ENCODE data around the gene CFAP300. TPM values are rescaled to one million over a fixed set of nuclear protein-coding genes. Genes with fewer than 3 reads are reported as not detected.

Gene CFAP300
- total RNA-seq, 1 donor from 2014 or later, result 15.2 TPM

DNA sequence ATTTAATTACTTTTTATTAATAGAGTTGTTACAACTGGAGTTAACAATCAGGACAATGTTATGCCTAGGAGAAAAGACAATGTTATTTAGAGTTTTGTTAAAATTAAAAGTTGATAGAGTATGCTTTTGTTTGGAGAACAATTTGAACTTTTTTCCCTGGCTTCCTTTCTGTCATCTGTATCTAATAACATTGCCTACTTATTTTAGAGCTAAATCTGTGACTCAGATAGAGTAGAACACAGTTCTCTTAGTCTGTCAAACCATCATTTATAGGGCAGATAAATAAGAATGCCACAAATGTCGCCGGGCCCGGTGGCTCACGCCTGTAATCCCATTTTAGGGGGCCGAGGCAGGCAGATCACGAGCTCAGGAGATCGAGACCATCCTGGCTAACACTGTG, 34.1 kb downstream of the CFAP300 start:
- no peaks in the 10 kb centered on the region for H3K4me1 ChIP-seq
- TF ChIP-seq EZH2 (IDR thresholded peaks at IDR 0.05) (no peak), CTCF (IDR thresholded peaks at IDR 0.05) (no peak), EZH2phosphoT487 (IDR thresholded peaks at IDR 0.05) (no peak)
- H3K4me1 Mint-ChIP-seq, result no peaks in the 10 kb centered on the region

DNA sequence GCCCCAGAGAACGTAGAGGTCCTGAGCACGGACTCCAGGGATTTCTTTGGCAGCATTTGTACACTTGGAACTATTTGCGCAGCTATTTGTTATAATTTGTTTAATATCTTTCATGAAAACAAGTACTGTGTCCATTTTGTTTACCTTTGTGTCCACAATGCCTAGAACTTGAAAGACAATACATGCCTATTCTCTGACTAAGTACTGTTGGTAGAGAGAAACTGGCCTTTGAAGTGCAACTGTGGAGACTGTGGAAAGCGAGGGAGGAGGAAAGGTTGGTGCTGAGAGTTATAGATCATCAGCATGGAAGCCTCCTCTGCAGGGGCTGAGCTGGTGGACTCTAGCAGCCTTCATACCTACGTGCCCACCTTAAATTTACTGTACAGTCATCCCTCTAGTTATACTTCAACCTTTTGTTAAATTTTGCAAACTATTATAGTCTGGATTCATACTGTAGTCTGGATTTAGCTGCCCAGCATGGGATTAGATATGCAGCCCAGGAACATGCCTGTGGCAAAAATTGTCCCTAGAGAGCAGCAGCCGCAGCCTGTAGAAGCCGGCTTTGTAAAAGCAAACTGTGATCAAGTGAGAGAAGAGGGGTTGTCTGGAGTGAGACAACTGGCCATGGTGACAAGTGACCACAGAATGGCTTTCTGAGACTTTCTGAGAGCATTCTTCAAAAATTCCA, 38.8 kb downstream of the CFAP300 start:
- no peaks in the 10 kb centered on the region for H3K9me3 Mint-ChIP-seq
- Histone ChIP-seq H3K79me2 (ENCODE audit: low read depth) (no peaks in the 10 kb centered on the region), H2AFZ (replicated peaks) (no peak overlapping the region), H3K4me2 (no peak overlapping the region), H3K9ac (no peak overlapping the region), H3K27ac (no peak overlapping the region), H3K36me3 (no peaks in the 10 kb centered on the region), H3K4me3 (no peak overlapping the region), H3K27me3 (no peaks in the 10 kb centered on the region), H3F3A (ENCODE audit: low read depth) (no peaks in the 10 kb centered on the region), H3K9me3 (ENCODE audit: low read depth) (no peaks in the 10 kb centered on the region), H3K4me1 (no peaks in the 10 kb centered on the region), H4K20me1 (ENCODE audit: low read depth) (no peaks in the 10 kb centered on the region)
- TF ChIP-seq EZH2phosphoT487 (IDR thresholded peaks at IDR 0.05), result no peak
- no peak for TF ChIP-seq EZH2 (IDR thresholded peaks at IDR 0.05)
- no peak for TF ChIP-seq CTCF (IDR thresholded peaks at IDR 0.05)
- no peak overlapping the region for H3K4me3 Mint-ChIP-seq
- H3K27ac Mint-ChIP-seq, result no peak overlapping the region
- H3K27me3 Mint-ChIP-seq (ENCODE audit: insufficient read depth, low read depth), result peaks cover 2% of the 10 kb centered on the region
- DNase-seq (ENCODE audit: low spot score), result no peak
- H3K4me1 Mint-ChIP-seq, result no peaks in the 10 kb centered on the region
- H3K36me3 Mint-ChIP-seq, result no peaks in the 10 kb centered on the region

More for the DNA sequence above, 34.1 kb downstream of the CFAP300 start:
- peaks cover 2% of the 10 kb centered on the region for H3K27me3 Mint-ChIP-seq (ENCODE audit: insufficient read depth, low read depth)
- no peaks in the 10 kb centered on the region for H3K9me3 Mint-ChIP-seq
- H3K9me3 ChIP-seq (ENCODE audit: low read depth), result no peaks in the 10 kb centered on the region
- no peak overlapping the region for H3K27ac ChIP-seq
- no peak overlapping the region for H3K4me3 Mint-ChIP-seq
- no peak overlapping the region for H3K27ac Mint-ChIP-seq
- H3K4me2 ChIP-seq, result no peak overlapping the region
- no peaks in the 10 kb centered on the region for H3K27me3 ChIP-seq
- no peak overlapping the region for H3K9ac ChIP-seq
- H3K79me2 ChIP-seq (ENCODE audit: low read depth), result no peaks in the 10 kb centered on the region
- no peaks in the 10 kb centered on the region for H3K36me3 ChIP-seq
- H3K4me3 ChIP-seq, result no peak overlapping the region
- no peaks in the 10 kb centered on the region for H3F3A ChIP-seq (ENCODE audit: low read depth)
- H4K20me1 ChIP-seq (ENCODE audit: low read depth), result no peaks in the 10 kb centered on the region
- H2AFZ ChIP-seq (replicated peaks), result no peak overlapping the region
- DNase-seq (ENCODE audit: low spot score), result no peak
- H3K36me3 Mint-ChIP-seq, result no peaks in the 10 kb centered on the region

- Mint-ChIP-seq H3K4me1 (no peaks in the 10 kb centered on the region), H3K4me3 (no peak overlapping the region), H3K27me3 (ENCODE audit: insufficient read depth, low read depth) (no peaks in the 10 kb centered on the region), H3K27ac (no peak overlapping the region), H3K36me3 (no peaks in the 10 kb centered on the region), H3K9me3 (no peaks in the 10 kb centered on the region)
- no peak for TF ChIP-seq EZH2phosphoT487 (IDR thresholded peaks at IDR 0.05)
- TF ChIP-seq EZH2 (IDR thresholded peaks at IDR 0.05), result no peak
- TF ChIP-seq CTCF (IDR thresholded peaks at IDR 0.05), result no peak
- Histone ChIP-seq H3K27me3 (no peaks in the 10 kb centered on the region), H3K4me3 (no peak overlapping the region), H3K79me2 (ENCODE audit: low read depth) (no peaks in the 10 kb centered on the region), H3K9ac (no peak overlapping the region), H3F3A (ENCODE audit: low read depth) (no peaks in the 10 kb centered on the region), H4K20me1 (ENCODE audit: low read depth) (no peaks in the 10 kb centered on the region), H3K36me3 (no peaks in the 10 kb centered on the region), H3K9me3 (ENCODE audit: low read depth) (no peaks in the 10 kb centered on the region), H3K4me1 (no peaks in the 10 kb centered on the region), H3K27ac (no peak overlapping the region), H2AFZ (replicated peaks) (no peak overlapping the region), H3K4me2 (no peak overlapping the region)
- DNase-seq (ENCODE audit: low spot score), result no peak
Observed at GRCh38 chr11:102097186-102097585, 49.9 kb downstream of the CFAP300 start.
